SU-DHL-6 (cell line): ENCODE data around the gene HIVEP1.
A peak's percentile ranks its signal among the peaks of the same experiment; 100 is the strongest.

ENCODE experiments used
- H2AFZ ChIP-seq: fragments of 200-600 bp; sonication (generic); 2 replicates; pipeline ENCODE4 v1.6.1; 2014; ENCODE audit warnings: low read depth, mild to moderate bottlenecking, moderate library complexity, mixed read lengths, antibody characterized with exemption, low read length; ENCODE audit not compliant: severe bottlenecking
- H3F3A ChIP-seq: fragments of 200-600 bp; shearing (Covaris generic); 2 replicates; pipeline ENCODE4 v1.6.0; 2016; ENCODE audit warnings: antibody characterized with exemption, mild to moderate bottlenecking; ENCODE audit not compliant: insufficient read depth
- H3K27ac ChIP-seq: fragments of 200-600 bp; sonication (generic); 2 replicates; pipeline ENCODE4 v1.5.1; 2016; ENCODE audit warnings: low read depth, mild to moderate bottlenecking, low read length, moderate library complexity, mixed read lengths
- H3K27me3 ChIP-seq: fragments of 200-600 bp; sonication (generic), shearing (Covaris generic); 2 replicates; pipeline ENCODE4 v1.6.0; 2014; ENCODE audit warnings: mild to moderate bottlenecking, low read length
- H3K36me3 ChIP-seq: fragments of 200-600 bp; sonication (generic); 2 replicates; pipeline ENCODE4 v1.6.1; 2014; ENCODE audit warnings: mild to moderate bottlenecking, low read length, mixed read lengths
- H3K4me2 ChIP-seq: fragments of 300-600, 200-600 bp; shearing (Covaris generic), sonication (generic); 2 replicates; pipeline ENCODE4 v1.6.0; 2014; ENCODE audit warnings: low read length, low read depth, mild to moderate bottlenecking; ENCODE audit not compliant: poor library complexity, severe bottlenecking
- H3K4me3 ChIP-seq: fragments of 200-600 bp; sonication (generic); 2 replicates; pipeline ENCODE4 v1.5.1; 2014; ENCODE audit warnings: antibody characterized with exemption, low read length, mild to moderate bottlenecking, mixed read lengths; ENCODE audit not compliant: insufficient read depth, poor library complexity, severe bottlenecking
- H3K79me2 ChIP-seq: fragments of 200-600 bp; sonication (generic); 2 replicates; pipeline ENCODE4 v1.6.1; 2014; ENCODE audit warnings: mild to moderate bottlenecking, low read length, moderate library complexity; ENCODE audit not compliant: insufficient read depth
- H3K9ac ChIP-seq: fragments of 200-600 bp; sonication (generic); 2 replicates; pipeline ENCODE4 v1.7.0; 2014; ENCODE audit warnings: mild to moderate bottlenecking, low read length
- H3K9me2 ChIP-seq: fragments of 200-600 bp; sonication (generic); replicated peaks from 2 replicates; pipeline ENCODE4 v1.6.1; 2014; ENCODE audit warnings: low read length; ENCODE audit not compliant: insufficient read depth
- H3K9me3 ChIP-seq: fragments of 200-600 bp; sonication (generic); 2 replicates; pipeline ENCODE4 v1.6.1; 2014; ENCODE audit warnings: low read length, mixed read lengths; ENCODE audit not compliant: insufficient read depth
- H4K20me1 ChIP-seq: fragments of 200-600 bp; sonication (generic); 2 replicates; pipeline ENCODE4 v1.6.1; 2014; ENCODE audit warnings: low read depth, mild to moderate bottlenecking, antibody characterized with exemption, low read length, moderate library complexity, mixed read lengths
- CTCF ChIP-seq: fragments of 200-600 bp; sonication (generic); IDR thresholded peaks from one replicate; pipeline ENCODE4 v1.5.1; 2017; ENCODE audit warnings: antibody characterized with exemption, mild to moderate bottlenecking, low read length, moderate library complexity; ENCODE audit not compliant: insufficient read depth, poor library complexity, severe bottlenecking
- EZH2phosphoT487 ChIP-seq: fragments of 200-600 bp; sonication (generic), shearing (Covaris generic); conservative IDR thresholded peaks from 2 replicates; pipeline ENCODE4 v1.6.1; 2018; ENCODE audit warnings: mild to moderate bottlenecking, antibody characterized with exemption, low read length, moderate library complexity, mixed read lengths

The HIVEP1 gene

GRCh38 chr6:12009876-12010634 lies 2.1 kb upstream of the HIVEP1 start:
- peak overlapping the region; percentile 78 for H3K4me3 ChIP-seq
- no peaks in the 10 kb centered on the region for H3K27me3 ChIP-seq
- peak overlapping the region; percentile 69 for H3K9ac ChIP-seq
- H3K4me2 ChIP-seq, result peak overlapping the region; percentile 97
- H3K9me2 ChIP-seq, result no peaks in the 10 kb centered on the region
- peaks cover 34% of the 10 kb centered on the region for H3F3A ChIP-seq
- H3K79me2 ChIP-seq, result peaks cover 34% of the 10 kb centered on the region
- H2AFZ ChIP-seq, result peak overlapping the region; percentile 8
- H4K20me1 ChIP-seq, result peaks cover 4% of the 10 kb centered on the region; the same call in 1 of the 2 replicates
- no peaks in the 10 kb centered on the region for H3K36me3 ChIP-seq
- peak overlapping the region; percentile 76 for H3K27ac ChIP-seq
- H3K9me3 ChIP-seq, result no peaks in the 10 kb centered on the region
- no peak for TF ChIP-seq EZH2phosphoT487
- no peak for TF ChIP-seq CTCF

GRCh38 chr6:12010635-12011275 lies 1.4 kb upstream of the HIVEP1 start:
- Histone ChIP-seq H3K9me3 (no peaks in the 10 kb centered on the region), H3K27ac (peak overlapping the region; percentile 76), H3K36me3 (no peaks in the 10 kb centered on the region), H2AFZ (peak overlapping the region; percentile 87), H3K27me3 (no peaks in the 10 kb centered on the region), H3K4me3 (peak overlapping the region; percentile 78), H3K4me2 (peak overlapping the region; percentile 97), H3K9ac (peak overlapping the region; percentile 69), H3K9me2 (no peaks in the 10 kb centered on the region), H3F3A (peaks cover 34% of the 10 kb centered on the region), H4K20me1 (peaks cover 4% of the 10 kb centered on the region; the same call in 1 of the 2 replicates), H3K79me2 (peaks cover 38% of the 10 kb centered on the region)
- TF ChIP-seq CTCF (no peak), EZH2phosphoT487 (no peak)

GRCh38 chr6:12011276-12012037 lies 655 bp upstream of the HIVEP1 start:
- Histone ChIP-seq H3K79me2 (peaks cover 38% of the 10 kb centered on the region), H3F3A (peaks cover 29% of the 10 kb centered on the region), H3K4me3 (peak overlapping the region; percentile 38), H3K4me2 (peak overlapping the region; percentile 97), H3K36me3 (peaks cover 3% of the 10 kb centered on the region; the same call in 1 of the 2 replicates), H3K27me3 (no peaks in the 10 kb centered on the region), H3K9me3 (no peaks in the 10 kb centered on the region), H3K9ac (peak overlapping the region; percentile 67; the same call in 1 of the 2 replicates), H3K27ac (peak overlapping the region; percentile 17; the same call in 1 of the 2 replicates), H4K20me1 (peaks cover 4% of the 10 kb centered on the region; the same call in 1 of the 2 replicates), H2AFZ (no peak overlapping the region), H3K9me2 (no peaks in the 10 kb centered on the region)
- TF ChIP-seq EZH2phosphoT487, result no peak
- no peak for TF ChIP-seq CTCF
